Panc1 (cell line): ENCODE measurements around the gene PPP1R14C. TPM values are rescaled to one million over a fixed set of nuclear protein-coding genes. Genes with fewer than 3 reads are reported as not detected.

Source experiments
- ATAC-seq: fragments of 200-7000 bp; cut with Tn5 transposase; 2 replicates; pipeline ENCODE4 v1.9.1; 2020; ENCODE audit warnings: mild to moderate bottlenecking, moderate library complexity
- BruUV-seq: library from RNA; stranded (reverse); fragments of 400-500 nt; replicated peaks from 2 replicates; lab custom pipeline; 2021; lab: Mats Ljungman, UMichigan
- CTCF ChIA-PET: fragments of 300-600 bp; sonication (Branson Sonifier 250); formaldehyde crosslinking; loops from one replicate; lab custom pipeline; 2022; ENCODE audit warnings: antibody characterized with exemption; lab: Charles Lee
- POLR2A ChIA-PET: fragments of 300-600 bp; sonication (Branson Sonifier 250); formaldehyde crosslinking; loops from one replicate; lab custom pipeline; 2022; ENCODE audit warnings: antibody characterized with exemption; lab: Charles Lee
- DNase-seq: peaks from one replicate; pipeline ENCODE4 v3.0.0-alpha.2; 2010; ENCODE audit warnings: low read depth, low spot score
- H3K27ac ChIP-seq: 2 replicates; pipeline ENCODE4 v1.5.1; 2011; ENCODE audit warnings: mild to moderate bottlenecking, low read length, inconsistent platforms
- H3K27me3 ChIP-seq: fragments of 200-500 bp; sonication (Bioruptor generic); 2 replicates; pipeline ENCODE4 v1.6.0; 2014; ENCODE audit warnings: low read length, inconsistent platforms; ENCODE audit not compliant: control insufficient read depth, insufficient read depth
- H3K36me3 ChIP-seq: fragments of 200-500 bp; sonication (Bioruptor generic); 2 replicates; pipeline ENCODE4 v1.5.1; 2014; ENCODE audit warnings: inconsistent platforms, mild to moderate bottlenecking, low read length, moderate library complexity; ENCODE audit not compliant: control insufficient read depth, insufficient read depth
- H3K4me1 ChIP-seq: 2 replicates; pipeline ENCODE4 v1.5.1; 2011; ENCODE audit warnings: inconsistent platforms, mild to moderate bottlenecking, low read length, moderate library complexity; ENCODE audit not compliant: control insufficient read depth, insufficient read depth
- H3K4me3 ChIP-seq, 2 experiments: 2 replicates each; pipeline ENCODE4 v1.5.1; 2011 to 2012; ENCODE audit warnings: low read depth in 2 of 2, low read length in 2 of 2, mild to moderate bottlenecking in 2 of 2, inconsistent platforms in 1 of 2, moderate library complexity in 1 of 2
- H3K9me3 ChIP-seq: fragments of 200-500 bp; sonication (Bioruptor generic); 2 replicates; pipeline ENCODE4 v1.5.1; 2014; ENCODE audit warnings: low read depth, mild to moderate bottlenecking, inconsistent platforms, low read length, moderate library complexity; ENCODE audit not compliant: control insufficient read depth, insufficient read depth
- CTCF ChIP-seq: fragments of 450-650 bp; IDR thresholded peaks from 2 replicates; pipeline ENCODE4 v1.5.1; 2017; ENCODE audit warnings: mild to moderate bottlenecking
- POLR2AphosphoS5 ChIP-seq: IDR thresholded peaks from 2 replicates; pipeline ENCODE4 v1.6.1; 2012; ENCODE audit warnings: mild to moderate bottlenecking, low read depth, low read length, moderate library complexity
- REST ChIP-seq, 2 experiments: IDR thresholded peaks; 2 replicates each; pipeline ENCODE4 v1.6.1; 2011 to 2012; ENCODE audit warnings: low read depth in 2 of 2, control low read depth in 1 of 2, low read length in 1 of 2, mild to moderate bottlenecking in 1 of 2, moderate library complexity in 1 of 2; ENCODE audit not compliant: insufficient read depth in 1 of 2
- SIN3A ChIP-seq: IDR thresholded peaks from 2 replicates; pipeline ENCODE4 v1.6.1; 2012; ENCODE audit warnings: low read depth, mild to moderate bottlenecking, low read length, moderate library complexity, borderline replicate concordance; ENCODE audit not compliant: insufficient read depth
- TCF7L2 ChIP-seq: IDR thresholded peaks from 2 replicates; pipeline ENCODE4 v1.6.1; 2011; ENCODE audit warnings: mild to moderate bottlenecking, low read depth, low read length, inconsistent platforms
- in situ Hi-C: cut with HindIII; loops from 2 replicates; pipeline ENCODE4 v1.10.0; 2016; ENCODE audit warnings: low sequenced_read_pairs, low pct_unique_long_range_greater_than_20kb
- intact Hi-C: fragments of 100-400 bp; cut with micrococcal nuclease; formaldehyde crosslinking; loops from one replicate; pipeline ENCODE4 v1.10.0; 2022; ENCODE audit not compliant: unreplicated experiment
- total RNA-seq: library from RNA; stranded (reverse); gene quantifications from one replicate; pipeline ENCODE4 v1.2.1, GENCODE V29; 2021; ENCODE audit not compliant: unreplicated experiment

PPP1R14C gene
- total RNA-seq, 1 experiment from 2014 or later, result not detected

GRCh38 chr6:150116200-150116800, 26.5 kb upstream of the PPP1R14C start:
- TF ChIP-seq CTCF, result no peak
- TF ChIP-seq POLR2AphosphoS5, result no peak
- TF ChIP-seq REST (IDR thresholded peaks at IDR 0.05; ENCODE audit: insufficient read depth in 1 of 2, low read depth in 2 of 2, low read length in 1 of 2), result no peak
- no peak for TF ChIP-seq SIN3A
- no peak for TF ChIP-seq TCF7L2
- DNase-seq, result no peak
- CTCF ChIA-PET, result no interaction called here
- ATAC-seq, result no peak
- Histone ChIP-seq H3K4me3 (no peak overlapping the region), H3K9me3 (no peaks in the 10 kb centered on the region), H3K36me3 (no peaks in the 10 kb centered on the region), H3K4me1 (no peaks in the 10 kb centered on the region), H3K27me3 (peaks cover 5% of the 10 kb centered on the region), H3K27ac (no peak overlapping the region)
- POLR2A ChIA-PET, result no interaction called here
- no TSS peak for BruUV-seq
- in situ Hi-C loops, result no loop called here
- intact Hi-C loops, result no loop called here

GRCh38 chr6:150118203-150118602, 24.6 kb upstream of the PPP1R14C start:
- Histone ChIP-seq H3K27me3 (peaks cover 3% of the 10 kb centered on the region; the same call in 1 of the 2 replicates), H3K36me3 (no peaks in the 10 kb centered on the region), H3K4me1 (no peaks in the 10 kb centered on the region), H3K9me3 (no peaks in the 10 kb centered on the region), H3K27ac (no peak overlapping the region), H3K4me3 (no peak overlapping the region)
- in situ Hi-C loops (no loop called here), intact Hi-C loops (no loop called here)
- ATAC-seq (no peak), DNase-seq (no peak)
- no peak for TF ChIP-seq TCF7L2
- no peak for TF ChIP-seq CTCF
- TF ChIP-seq REST (IDR thresholded peaks at IDR 0.05; ENCODE audit: insufficient read depth in 1 of 2, low read depth in 2 of 2, low read length in 1 of 2), result no peak
- no peak for TF ChIP-seq SIN3A
- no peak for TF ChIP-seq POLR2AphosphoS5
- ChIA-PET POLR2A (no interaction called here), CTCF (no interaction called here)
- no TSS peak for BruUV-seq
